ENCODE data around the gene COMMD7.
"Not testable (repeated sequence)": the region's sequence is repeated elsewhere in the genome, so short reads cannot be mapped to it uniquely, and the experiment has no call there.

Gene COMMD7

DNA sequence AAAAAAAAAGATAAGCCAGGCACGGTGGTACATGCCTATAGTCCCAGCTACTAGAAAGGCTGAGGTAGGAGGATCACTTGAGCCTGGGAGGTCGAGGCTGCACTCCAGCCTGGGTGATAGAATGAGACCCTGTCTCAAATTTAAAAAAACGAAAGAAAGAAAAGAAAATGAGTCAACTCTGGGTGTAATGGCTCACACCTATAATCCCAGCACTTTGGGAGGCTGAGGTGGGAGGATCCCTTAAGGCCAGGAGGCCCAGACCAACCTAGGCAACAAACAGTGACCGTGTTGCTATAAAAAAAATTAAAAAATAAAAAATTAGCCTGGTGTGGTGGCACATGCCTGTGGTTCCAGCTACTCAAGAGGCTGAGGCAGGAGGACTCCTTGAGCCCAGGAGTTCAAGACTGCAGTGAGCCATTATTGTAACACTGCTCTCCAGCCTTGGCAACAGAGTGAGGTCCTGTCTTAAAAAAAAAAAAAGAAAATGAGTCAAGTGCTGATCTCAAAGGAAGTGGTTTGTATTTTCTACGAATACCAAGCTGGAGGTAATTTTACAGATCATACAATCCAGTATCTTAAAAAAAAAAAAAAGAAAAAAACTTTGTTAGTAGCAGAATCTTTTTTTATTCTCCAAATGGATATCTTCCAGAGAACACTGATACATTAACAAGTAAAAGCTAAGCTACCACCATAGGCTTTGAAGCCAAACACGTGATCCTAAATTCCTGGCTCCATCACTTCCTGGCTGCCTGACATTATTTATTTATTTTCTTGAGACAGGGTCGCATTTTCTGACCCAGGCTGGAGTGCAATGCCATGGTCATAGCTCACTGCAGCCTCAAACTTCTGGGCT, 5.7 kb downstream of the COMMD7 start:
- in situ Hi-C loops (cut with MboI; ENCODE audit: low sequenced_read_pairs) = no loop called here

DNA sequence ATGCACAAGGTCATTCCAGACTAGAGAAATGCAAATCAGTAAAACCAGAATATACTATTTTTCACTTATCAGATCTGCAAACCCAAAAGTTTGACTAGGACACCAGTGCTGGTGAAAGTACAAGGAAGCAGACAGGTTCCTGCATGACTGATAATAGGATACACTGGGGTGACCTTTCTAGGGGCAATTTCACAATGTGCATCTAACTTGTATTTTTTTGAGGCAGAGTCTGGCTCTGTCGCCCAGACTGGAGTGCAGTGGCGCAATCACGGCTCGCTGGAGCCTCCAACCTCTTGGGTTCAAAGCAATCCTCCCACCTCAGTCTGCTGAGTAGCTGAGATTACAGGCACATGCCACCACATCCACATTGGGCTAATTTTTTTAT, 11.4 kb downstream of the COMMD7 start:
- in situ Hi-C loops (cut with MboI; ENCODE audit: low sequenced_read_pairs) = no loop called here

GRCh38 chr20:32729334-32729733, 13.9 kb downstream of the COMMD7 start:
- in situ Hi-C loops (cut with MboI; ENCODE audit: low sequenced_read_pairs) = not testable (repeated sequence)

DNA sequence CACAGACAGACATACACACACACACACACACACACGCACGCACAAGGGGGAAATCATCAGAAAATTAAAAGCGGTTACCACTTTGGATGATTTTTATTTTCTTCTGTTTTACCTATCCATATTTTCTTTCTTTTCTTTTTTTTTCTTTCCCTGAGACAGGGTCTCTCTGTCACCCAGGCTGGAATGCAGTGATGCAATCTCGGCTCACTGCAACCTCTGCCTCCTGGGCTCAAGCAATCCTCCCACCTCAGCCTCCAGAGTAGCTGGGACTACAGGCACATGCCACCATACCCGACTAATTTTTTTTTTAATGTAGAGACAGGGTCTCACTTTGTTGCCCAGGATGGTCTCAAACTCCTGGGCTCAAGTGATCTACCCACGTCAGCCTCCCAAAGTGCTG, 14.8 kb downstream of the COMMD7 start:
- in situ Hi-C loops (cut with MboI; ENCODE audit: low sequenced_read_pairs) = not testable (repeated sequence)

- in situ Hi-C loops (cut with MboI; ENCODE audit: low sequenced_read_pairs) = no loop called here
Observed at GRCh38 chr20:32727683-32728082, 15.6 kb downstream of the COMMD7 start.

DNA sequence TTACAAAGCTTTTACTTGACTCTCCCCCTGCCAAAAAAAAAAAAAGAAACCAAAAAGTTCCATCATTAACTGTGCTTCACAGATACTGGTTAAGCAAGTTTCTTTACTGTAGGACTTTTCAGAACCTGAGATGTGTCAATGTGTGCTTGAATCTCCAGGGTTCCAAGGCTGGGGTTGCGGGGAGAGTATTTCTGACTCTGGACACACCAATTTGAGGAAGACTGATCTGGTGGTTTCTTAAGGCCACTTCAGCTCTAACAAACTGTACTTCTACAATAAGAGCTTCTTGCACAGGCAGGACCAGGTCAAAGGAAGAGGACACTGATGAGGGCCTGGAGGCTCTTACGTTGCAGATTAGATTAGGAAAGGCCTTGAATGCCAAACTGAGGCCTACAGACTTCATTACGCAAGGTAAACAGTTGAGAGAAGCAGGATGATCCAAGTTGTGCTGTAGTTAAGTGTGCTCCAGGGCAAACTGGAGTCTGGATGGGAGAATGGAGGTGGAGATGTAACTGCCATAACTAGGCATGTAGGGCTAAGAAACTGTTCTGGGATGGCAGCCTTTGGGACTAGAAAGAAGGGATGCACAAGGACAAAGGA, 24.4 kb downstream of the COMMD7 start:
- in situ Hi-C loops (cut with MboI; ENCODE audit: low sequenced_read_pairs) = no loop called here

- in situ Hi-C loops (cut with MboI; ENCODE audit: low sequenced_read_pairs) = no loop called here
Observed at GRCh38 chr20:32711346-32711745, 31.9 kb downstream of the COMMD7 start.

DNA sequence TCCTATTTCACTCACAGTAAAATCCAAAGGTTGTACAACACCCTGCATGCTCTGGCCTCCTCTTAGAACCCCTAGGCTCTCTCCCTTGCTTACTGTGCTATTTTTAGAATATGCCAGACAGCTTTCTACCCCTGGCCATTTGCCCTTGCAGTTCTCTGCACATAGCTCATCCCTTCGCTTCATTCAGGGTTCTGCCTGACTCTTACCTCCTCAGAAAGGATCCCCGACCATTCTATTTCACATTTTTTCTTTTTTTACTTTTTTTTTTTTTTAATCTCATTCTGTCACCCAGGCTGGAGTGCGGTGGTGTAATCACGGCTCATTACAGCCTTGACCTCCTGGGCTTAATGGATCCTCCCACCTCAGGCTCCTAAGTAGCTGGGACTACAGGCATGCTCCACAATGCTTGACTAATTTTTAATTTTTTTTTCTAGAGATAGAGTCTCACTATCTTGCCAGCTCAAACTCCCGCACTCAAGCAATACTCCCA, 33.6 kb downstream of the COMMD7 start:
- in situ Hi-C loops (cut with MboI; ENCODE audit: low sequenced_read_pairs) = no loop called here

DNA sequence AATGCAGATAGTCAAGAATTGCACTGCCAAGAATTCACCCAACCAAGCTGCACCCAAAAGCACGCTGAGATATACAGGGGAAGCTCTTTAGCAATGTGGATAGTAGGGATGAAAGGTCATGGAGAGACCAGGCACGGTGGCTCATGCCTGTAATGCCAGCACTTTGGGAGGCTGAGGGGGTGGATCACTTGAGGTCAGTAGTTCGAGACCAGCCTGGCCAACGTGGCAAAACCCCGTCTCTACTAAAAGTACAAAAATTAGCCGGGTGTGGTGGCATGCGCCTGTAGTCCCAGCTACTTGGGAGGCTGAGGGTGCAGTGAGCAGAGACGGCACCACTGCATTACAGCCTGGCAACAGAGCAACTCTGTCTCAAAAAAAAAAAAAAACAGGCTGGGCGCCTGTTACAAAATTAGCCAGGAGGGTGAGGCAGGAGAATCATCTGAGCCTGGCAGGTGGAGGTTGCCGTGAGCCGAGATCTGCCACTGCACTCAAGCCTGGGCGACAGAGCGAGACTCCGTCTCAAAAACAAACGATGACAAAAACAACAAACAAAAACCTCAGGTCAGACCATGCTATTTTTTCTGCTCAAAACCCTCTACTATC, 34.1 kb downstream of the COMMD7 start:
- in situ Hi-C loops (cut with MboI; ENCODE audit: low sequenced_read_pairs) = not testable (repeated sequence)

GRCh38 chr20:32707691-32708581, 35.3 kb downstream of the COMMD7 start:
- in situ Hi-C loops (cut with MboI; ENCODE audit: low sequenced_read_pairs) = no loop called here

GRCh38 chr20:32706486-32706885, 36.8 kb downstream of the COMMD7 start:
- in situ Hi-C loops (cut with MboI; ENCODE audit: low sequenced_read_pairs) = no loop called here

GRCh38 chr20:32702706-32703425, 40.4 kb downstream of the COMMD7 start:
- in situ Hi-C loops (cut with MboI; ENCODE audit: low sequenced_read_pairs) = no loop called here

GRCh38 chr20:32697608-32698007, 45.7 kb downstream of the COMMD7 start:
- in situ Hi-C loops (cut with MboI; ENCODE audit: low sequenced_read_pairs) = no loop called here

- in situ Hi-C loops (cut with MboI; ENCODE audit: low sequenced_read_pairs) = no loop called here
Observed at GRCh38 chr20:32695089-32695488, 48.2 kb downstream of the COMMD7 start.

DNA sequence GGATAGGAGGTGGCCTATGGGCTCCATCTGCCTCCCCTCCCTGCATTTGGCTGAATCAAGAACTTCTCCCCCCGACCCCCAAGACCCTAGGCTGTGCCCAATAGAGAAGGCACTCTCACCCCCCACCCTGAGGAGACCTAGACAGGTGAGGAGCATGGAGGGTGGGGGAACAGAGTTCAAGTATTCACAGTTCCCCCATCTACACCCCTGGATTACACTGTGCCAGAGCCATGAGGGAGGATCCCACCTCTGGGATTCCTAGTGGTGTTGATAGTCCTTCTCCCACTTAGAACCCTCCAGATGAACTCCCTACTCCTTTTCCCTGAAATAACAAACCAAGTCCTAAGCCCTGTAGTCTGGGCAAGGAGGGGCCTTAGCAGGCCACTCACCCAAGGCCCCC, 54.3 kb downstream of the COMMD7 start:
- in situ Hi-C loops (cut with MboI; ENCODE audit: low sequenced_read_pairs) = not testable (repeated sequence)

- in situ Hi-C loops (cut with MboI; ENCODE audit: low sequenced_read_pairs) = no loop called here
Observed at GRCh38 chr20:32687180-32687532, 56.1 kb downstream of the COMMD7 start.

DNA sequence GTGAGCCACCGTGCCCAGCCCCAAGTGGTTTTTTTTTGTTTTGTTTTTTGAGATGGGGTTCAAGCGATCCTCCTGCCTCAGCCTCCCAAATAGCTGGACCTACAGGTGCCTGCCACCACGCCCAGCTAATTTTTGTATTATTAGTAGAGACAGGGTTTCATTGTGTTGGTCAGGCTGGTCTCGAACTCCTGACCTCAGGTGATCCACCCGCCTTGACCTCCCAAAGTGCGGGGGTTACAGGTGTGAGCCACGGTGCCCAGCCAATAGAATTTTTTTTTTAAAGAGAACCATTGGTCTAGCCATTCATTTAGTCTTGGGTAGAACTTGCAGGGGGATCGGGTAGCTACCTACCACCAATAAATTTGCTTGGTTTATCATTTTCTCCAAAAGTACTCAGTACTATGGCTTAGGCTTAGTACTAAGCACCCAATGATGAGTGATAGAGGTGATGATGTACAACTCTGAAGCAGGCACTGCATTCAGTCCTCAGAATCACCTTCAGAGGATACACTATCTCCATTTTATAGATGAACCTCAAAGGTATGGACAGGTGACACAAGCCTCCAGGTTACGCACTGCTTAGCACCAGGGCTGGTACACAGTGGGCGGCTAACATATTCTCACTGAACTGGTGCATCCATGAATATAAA, 56.6 kb downstream of the COMMD7 start:
- in situ Hi-C loops (cut with MboI; ENCODE audit: low sequenced_read_pairs) = no loop called here

DNA sequence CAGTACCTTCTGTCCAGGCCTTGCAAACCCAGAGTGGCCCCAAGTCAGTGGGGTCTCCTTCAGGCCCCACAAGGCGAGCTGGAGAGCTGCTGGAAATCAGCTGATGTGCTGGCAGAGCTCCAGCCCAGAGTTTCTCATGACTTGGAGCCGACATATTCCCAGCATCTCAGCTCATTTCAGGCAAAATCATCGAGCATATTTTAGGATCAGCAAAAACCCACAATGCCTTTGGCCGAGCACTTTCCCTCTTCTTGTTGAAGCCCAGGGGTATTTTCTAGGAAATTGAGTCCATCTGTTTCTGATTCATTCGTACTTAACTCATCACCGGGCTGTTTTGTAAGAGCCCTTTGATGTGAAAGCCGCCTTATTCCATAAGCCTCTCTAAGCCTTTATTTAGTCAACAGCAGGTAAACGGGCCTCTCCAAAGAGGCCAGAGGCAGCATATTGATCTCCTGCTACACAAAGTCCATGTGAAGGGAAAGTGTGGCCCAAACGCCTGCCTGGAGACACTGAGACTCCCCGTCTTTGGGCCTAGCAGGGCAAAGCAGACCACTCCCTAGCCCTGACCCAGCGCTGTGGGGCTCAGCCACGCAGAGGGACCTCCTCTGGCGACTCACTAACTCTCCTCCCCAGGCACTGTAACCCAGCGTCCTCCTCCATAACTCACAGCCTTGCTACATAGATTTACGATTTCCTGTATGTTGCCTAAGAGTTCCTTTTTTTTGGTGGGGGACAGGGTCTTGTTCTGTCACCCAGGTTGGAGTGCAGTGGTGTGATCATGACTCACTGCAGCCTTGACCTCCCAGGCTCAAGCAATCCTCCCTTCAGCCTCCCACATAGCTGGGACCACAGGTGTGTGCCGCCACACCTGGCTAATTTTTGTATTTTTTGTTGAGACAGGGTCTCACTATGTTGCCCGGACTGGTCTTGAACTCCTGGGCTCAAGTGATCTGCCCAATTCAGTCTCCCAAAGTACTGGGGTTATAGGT, 57.4 kb downstream of the COMMD7 start:
- in situ Hi-C loops (cut with MboI; ENCODE audit: low sequenced_read_pairs) = no loop called here

DNA sequence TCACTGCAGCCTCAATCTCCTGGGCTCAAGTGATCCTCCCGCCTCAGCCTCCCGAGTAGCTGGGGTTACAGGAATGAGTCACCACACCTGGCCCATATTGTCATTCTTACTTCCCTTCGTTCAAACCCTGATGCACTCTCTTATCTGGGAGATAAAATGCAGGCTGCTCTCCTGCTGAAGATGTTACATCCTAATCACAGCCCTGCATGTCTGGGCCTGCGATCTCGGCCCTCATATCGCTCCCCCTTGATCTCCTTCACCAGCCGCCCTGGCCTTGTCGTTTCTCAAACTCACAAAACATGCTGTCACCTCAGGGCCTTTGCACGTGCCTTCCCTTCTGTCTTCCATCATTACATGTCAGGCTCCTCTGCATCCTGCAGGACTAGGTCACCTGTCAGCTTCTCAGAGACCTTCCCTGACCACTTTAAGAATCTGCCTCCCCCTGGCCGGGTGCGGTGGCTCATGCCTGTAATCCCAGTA, 60.7 kb downstream of the COMMD7 start:
- in situ Hi-C loops (cut with MboI; ENCODE audit: low sequenced_read_pairs) = no loop called here
